ENCODE results near the gene SLC2A14.
"Not testable (repeated sequence)": the region's sequence is repeated elsewhere in the genome, so short reads cannot be mapped to it uniquely, and the experiment has no call there.

Gene SLC2A14

GRCh38 chr12:7868391-7868790 is 4.3 kb downstream of the SLC2A14 start:
- no peaks in the 10 kb centered on the region for H3K9me3 ChIP-seq (ENCODE audit: control insufficient read depth, low read length)
- H3K4me3 ChIP-seq (ENCODE audit: low read length) = no peak overlapping the region

GRCh38 chr12:7864601-7865150 is 8.0 kb downstream of the SLC2A14 start:
- H3K4me3 ChIP-seq (ENCODE audit: low read length) = no peak overlapping the region
- no peaks in the 10 kb centered on the region for H3K9me3 ChIP-seq (ENCODE audit: control insufficient read depth, low read length)
- H3K36me3 ChIP-seq (ENCODE audit: control insufficient read depth, insufficient read depth, low read length, severe bottlenecking) = no peaks in the 10 kb centered on the region
- no peak overlapping the region for H3K9ac ChIP-seq (ENCODE audit: low read length)
- no peaks in the 10 kb centered on the region for H3K27me3 ChIP-seq (replicated peaks; ENCODE audit: control insufficient read depth, insufficient read depth, low read length)
- H3K4me1 ChIP-seq (ENCODE audit: control insufficient read depth, insufficient read depth, low read length) = peaks cover 6% of the 10 kb centered on the region
- no peak for DNase-seq (ENCODE audit: low read depth)

More at GRCh38 chr12:7868391-7868790, 4.3 kb downstream of the SLC2A14 start:
- DNase-seq (ENCODE audit: low read depth) = no peak
- no peak overlapping the region for H3K9ac ChIP-seq (ENCODE audit: low read length)
- H3K4me1 ChIP-seq (ENCODE audit: control insufficient read depth, insufficient read depth, low read length) = no peaks in the 10 kb centered on the region
- H3K27me3 ChIP-seq (replicated peaks; ENCODE audit: control insufficient read depth, insufficient read depth, low read length) = peaks cover 16% of the 10 kb centered on the region
- H3K36me3 ChIP-seq (ENCODE audit: control insufficient read depth, insufficient read depth, low read length, severe bottlenecking) = no peaks in the 10 kb centered on the region

GRCh38 chr12:7862814-7863348 is 9.8 kb downstream of the SLC2A14 start:
- not testable (repeated sequence) for H3K4me1 ChIP-seq (ENCODE audit: control insufficient read depth, insufficient read depth, low read length); H3K4me3 ChIP-seq (ENCODE audit: low read length); DNase-seq (ENCODE audit: low read depth); H3K9ac ChIP-seq (ENCODE audit: low read length); H3K27me3 ChIP-seq (replicated peaks; ENCODE audit: control insufficient read depth, insufficient read depth, low read length); H3K9me3 ChIP-seq (ENCODE audit: control insufficient read depth, low read length); H3K36me3 ChIP-seq (ENCODE audit: control insufficient read depth, insufficient read depth, low read length, severe bottlenecking)

- H3K36me3 ChIP-seq (ENCODE audit: control insufficient read depth, insufficient read depth, low read length, severe bottlenecking); H3K4me1 ChIP-seq (ENCODE audit: control insufficient read depth, insufficient read depth, low read length); H3K9me3 ChIP-seq (ENCODE audit: control insufficient read depth, low read length); DNase-seq (ENCODE audit: low read depth); H3K27me3 ChIP-seq (replicated peaks; ENCODE audit: control insufficient read depth, insufficient read depth, low read length); H3K4me3 ChIP-seq (ENCODE audit: low read length); H3K9ac ChIP-seq (ENCODE audit: low read length): not testable (repeated sequence)
Observed at GRCh38 chr12:7862301-7862700, 10.4 kb downstream of the SLC2A14 start.

- H3K27me3 ChIP-seq (replicated peaks; ENCODE audit: control insufficient read depth, insufficient read depth, low read length) = no peaks in the 10 kb centered on the region
- H3K9ac ChIP-seq (ENCODE audit: low read length) = no peak overlapping the region
- peak overlapping the region; percentile 49 for H3K4me3 ChIP-seq (ENCODE audit: low read length)
- H3K9me3 ChIP-seq (ENCODE audit: control insufficient read depth, low read length) = no peaks in the 10 kb centered on the region
- peaks cover 10% of the 10 kb centered on the region for H3K4me1 ChIP-seq (ENCODE audit: control insufficient read depth, insufficient read depth, low read length)
- no peaks in the 10 kb centered on the region for H3K36me3 ChIP-seq (ENCODE audit: control insufficient read depth, insufficient read depth, low read length, severe bottlenecking)
- peak; percentile 52 for DNase-seq (ENCODE audit: low read depth)
Observed at GRCh38 chr12:7859552-7859951, 13.2 kb downstream of the SLC2A14 start.

GRCh38 chr12:7857971-7858370 is 14.7 kb downstream of the SLC2A14 start:
- Histone ChIP-seq H3K9ac (ENCODE audit: low read length) (no peak overlapping the region), H3K36me3 (ENCODE audit: control insufficient read depth, insufficient read depth, low read length, severe bottlenecking) (no peaks in the 10 kb centered on the region), H3K9me3 (ENCODE audit: control insufficient read depth, low read length) (no peaks in the 10 kb centered on the region), H3K27me3 (replicated peaks; ENCODE audit: control insufficient read depth, insufficient read depth, low read length) (no peaks in the 10 kb centered on the region), H3K4me3 (ENCODE audit: low read length) (no peak overlapping the region), H3K4me1 (ENCODE audit: control insufficient read depth, insufficient read depth, low read length) (peaks cover 10% of the 10 kb centered on the region)
- no peak for DNase-seq (ENCODE audit: low read depth)

GRCh38 chr12:7856516-7856915 is 16.2 kb downstream of the SLC2A14 start:
- H3K4me3 ChIP-seq (ENCODE audit: low read length) = no peak overlapping the region
- H3K9me3 ChIP-seq (ENCODE audit: control insufficient read depth, low read length) = no peaks in the 10 kb centered on the region
- DNase-seq (ENCODE audit: low read depth) = no peak
- H3K36me3 ChIP-seq (ENCODE audit: control insufficient read depth, insufficient read depth, low read length, severe bottlenecking) = no peaks in the 10 kb centered on the region
- peaks cover 10% of the 10 kb centered on the region for H3K4me1 ChIP-seq (ENCODE audit: control insufficient read depth, insufficient read depth, low read length)
- no peak overlapping the region for H3K9ac ChIP-seq (ENCODE audit: low read length)
- H3K27me3 ChIP-seq (replicated peaks; ENCODE audit: control insufficient read depth, insufficient read depth, low read length) = no peaks in the 10 kb centered on the region

- Histone ChIP-seq H3K36me3 (ENCODE audit: control insufficient read depth, insufficient read depth, low read length, severe bottlenecking) (no peaks in the 10 kb centered on the region), H3K27me3 (replicated peaks; ENCODE audit: control insufficient read depth, insufficient read depth, low read length) (no peaks in the 10 kb centered on the region)
Observed at GRCh38 chr12:7853557-7853956, 19.2 kb downstream of the SLC2A14 start.

GRCh38 chr12:7851622-7852081 is 21.1 kb downstream of the SLC2A14 start:
- H3K36me3 ChIP-seq (ENCODE audit: control insufficient read depth, insufficient read depth, low read length, severe bottlenecking); DNase-seq (ENCODE audit: low read depth); H3K4me3 ChIP-seq (ENCODE audit: low read length); H3K9ac ChIP-seq (ENCODE audit: low read length); H3K27me3 ChIP-seq (replicated peaks; ENCODE audit: control insufficient read depth, insufficient read depth, low read length); H3K9me3 ChIP-seq (ENCODE audit: control insufficient read depth, low read length); H3K4me1 ChIP-seq (ENCODE audit: control insufficient read depth, insufficient read depth, low read length): not testable (repeated sequence)

More at GRCh38 chr12:7853557-7853956, 19.2 kb downstream of the SLC2A14 start:
- no peak overlapping the region for H3K9ac ChIP-seq (ENCODE audit: low read length)
- no peaks in the 10 kb centered on the region for H3K4me1 ChIP-seq (ENCODE audit: control insufficient read depth, insufficient read depth, low read length)
- DNase-seq (ENCODE audit: low read depth) = no peak
- no peaks in the 10 kb centered on the region for H3K9me3 ChIP-seq (ENCODE audit: control insufficient read depth, low read length)
- H3K4me3 ChIP-seq (ENCODE audit: low read length) = no peak overlapping the region

- not testable (repeated sequence) for H3K9me3 ChIP-seq (ENCODE audit: control insufficient read depth, low read length); H3K27me3 ChIP-seq (replicated peaks; ENCODE audit: control insufficient read depth, insufficient read depth, low read length); DNase-seq (ENCODE audit: low read depth); H3K4me1 ChIP-seq (ENCODE audit: control insufficient read depth, insufficient read depth, low read length); H3K4me3 ChIP-seq (ENCODE audit: low read length); H3K9ac ChIP-seq (ENCODE audit: low read length); H3K36me3 ChIP-seq (ENCODE audit: control insufficient read depth, insufficient read depth, low read length, severe bottlenecking)
Observed at GRCh38 chr12:7850099-7850498, 22.6 kb downstream of the SLC2A14 start.

- not testable (repeated sequence) for H3K4me3 ChIP-seq (ENCODE audit: low read length); H3K4me1 ChIP-seq (ENCODE audit: control insufficient read depth, insufficient read depth, low read length); H3K9ac ChIP-seq (ENCODE audit: low read length); H3K27me3 ChIP-seq (replicated peaks; ENCODE audit: control insufficient read depth, insufficient read depth, low read length); H3K9me3 ChIP-seq (ENCODE audit: control insufficient read depth, low read length); DNase-seq (ENCODE audit: low read depth); H3K36me3 ChIP-seq (ENCODE audit: control insufficient read depth, insufficient read depth, low read length, severe bottlenecking)
Observed at GRCh38 chr12:7848098-7848422, 24.7 kb downstream of the SLC2A14 start.

Data from adipocyte (in vitro differentiated cells).